SK-N-SH treated with all-trans-retinoic acid at 6 μM for 48 hours (cell line): ENCODE results near the gene APOBEC3C.

Experiments
- BACH2 ChIP-seq: fragments of 250-450 bp; sonication (Bioruptor Pico); IDR thresholded peaks from 2 replicates; pipeline ENCODE4 v1.9.0; 2021; ENCODE audit warnings: mild to moderate bottlenecking, borderline replicate concordance
- RARB ChIP-seq: fragments of 250-450 bp; sonication (Bioruptor Pico); IDR thresholded peaks from 2 replicates; pipeline ENCODE4 v1.8.0; 2021; ENCODE audit warnings: mild to moderate bottlenecking, moderate library complexity
- TF ChIP-seq, protein P1 (sequence below): fragments of 250-450 bp; sonication (Bioruptor Pico); IDR thresholded peaks from 2 replicates; pipeline ENCODE4 v1.5.1; 2020; ENCODE audit warnings: low read depth, mild to moderate bottlenecking, moderate library complexity

DNA sequence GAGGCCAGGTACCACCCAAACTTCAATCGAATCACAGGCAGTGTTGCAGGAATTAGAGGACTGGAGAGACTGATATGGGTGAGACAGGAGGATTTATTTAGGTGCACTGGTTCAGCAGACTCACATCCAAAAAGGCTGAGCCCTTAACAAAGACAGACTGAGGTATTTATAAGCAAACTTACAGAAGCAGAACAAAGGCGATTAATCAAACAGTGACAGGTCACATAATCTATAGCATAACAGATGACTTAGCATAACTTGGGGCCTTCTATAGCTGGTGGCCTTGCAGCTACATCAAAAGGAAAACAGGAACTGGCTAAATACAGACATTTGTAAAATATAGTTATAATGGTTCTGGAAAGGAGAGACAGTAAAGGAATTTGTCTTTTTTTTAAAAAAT lies 29.8 kb upstream of the APOBEC3C start:
- TF ChIP-seq RARB (CRISPR knock-in tag) (no peak), BACH2 (CRISPR knock-in tag) (no peak)
- TF ChIP-seq, protein P1, sequence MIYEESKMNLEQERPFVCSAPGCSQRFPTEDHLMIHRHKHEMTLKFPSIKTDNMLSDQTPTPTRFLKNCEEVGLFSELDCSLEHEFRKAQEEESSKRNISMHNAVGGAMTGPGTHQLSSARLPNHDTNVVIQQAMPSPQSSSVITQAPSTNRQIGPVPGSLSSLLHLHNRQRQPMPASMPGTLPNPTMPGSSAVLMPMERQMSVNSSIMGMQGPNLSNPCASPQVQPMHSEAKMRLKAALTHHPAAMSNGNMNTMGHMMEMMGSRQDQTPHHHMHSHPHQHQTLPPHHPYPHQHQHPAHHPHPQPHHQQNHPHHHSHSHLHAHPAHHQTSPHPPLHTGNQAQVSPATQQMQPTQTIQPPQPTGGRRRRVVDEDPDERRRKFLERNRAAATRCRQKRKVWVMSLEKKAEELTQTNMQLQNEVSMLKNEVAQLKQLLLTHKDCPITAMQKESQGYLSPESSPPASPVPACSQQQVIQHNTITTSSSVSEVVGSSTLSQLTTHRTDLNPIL (CRISPR knock-in tag) = no peak
